Peyer's patch (tissue), 4 donors: ENCODE results near the gene MAP4K1. TPM values are rescaled to one million over a fixed set of nuclear protein-coding genes. Genes with fewer than 3 reads are reported as not detected.

Source experiments
- DNase-seq, 3 donors: peaks; one replicate each; pipeline ENCODE4 v3.0.0-alpha.2; 2017 to 2019
- H3K27ac ChIP-seq, 4 donors: fragments of 200-600 bp; sonication (generic); one replicate each; pipeline ENCODE4 v1.5.1; 2016 to 2019
- H3K27me3 ChIP-seq, 2 donors: fragments of 200-600 bp; sonication (generic); one replicate each; pipeline ENCODE4 v1.5.1; 2019
- H3K36me3 ChIP-seq, 3 donors: fragments of 200-600 bp; sonication (generic); one replicate each; pipeline ENCODE4 v1.5.1; 2016 to 2019
- H3K4me1 ChIP-seq, 4 donors: fragments of 200-600 bp; sonication (generic); one replicate each; pipeline ENCODE4 v1.5.1; 2016 to 2019
- H3K4me3 ChIP-seq, 4 donors: fragments of 200-600 bp; sonication (generic); 1 replicate in 3 of 4; 2 replicates in 1 of 4; pipeline ENCODE4 v1.5.1; 2016 to 2019; ENCODE audit warnings: mild to moderate bottlenecking in 1 of 4
- H3K9me3 ChIP-seq, 4 donors: fragments of 200-600 bp; sonication (generic); one replicate each; pipeline ENCODE4 v1.5.1; 2016 to 2019; ENCODE audit warnings: mild to moderate bottlenecking in 1 of 4
- POLR2A ChIP-seq, 2 donors: fragments of 450-650 bp; IDR thresholded peaks; one replicate each; pipeline ENCODE4 v1.5.1; 2017; ENCODE audit warnings: antibody characterized with exemption in 2 of 2, mild to moderate bottlenecking in 2 of 2, moderate library complexity in 2 of 2
- total RNA-seq, 4 donors: library from RNA; depleted of rRNA; stranded (reverse); fragments of >200 nt; gene quantifications; one replicate each; pipeline ENCODE4 v1.1.0, GENCODE V29; 2016
- TF ChIP-seq, protein P1 (sequence below), 6 experiments: fragments of 450-650 bp in 4 of 6; fragments of 200-600 bp in 2 of 6; sonication (generic) in 1 of 6; IDR thresholded peaks; one replicate each; pipeline ENCODE4 v1.5.1; 2017 to 2019; ENCODE audit warnings: antibody characterized with exemption in 6 of 6, mild to moderate bottlenecking in 3 of 6, moderate library complexity in 1 of 6

MAP4K1 gene
- total RNA-seq, 4 donors from 2014 or later: 7.0 to 116 (median 10.4) TPM

- no peaks in the 10 kb centered on the region for H3K27me3 ChIP-seq
- no peaks in the 10 kb centered on the region for H3K9me3 ChIP-seq
- no peak for DNase-seq
- peaks cover 0 to 7% (median 2%) of the 10 kb centered on the region in 4 donors for H3K4me1 ChIP-seq
- H3K27ac ChIP-seq: no peak overlapping the region
- no peaks in the 10 kb centered on the region for H3K36me3 ChIP-seq
- H3K4me3 ChIP-seq: peak overlapping the region in 1 of 4 donors; percentile 29
- TF ChIP-seq POLR2A (IDR thresholded peaks at IDR 0.05): no peak
- TF ChIP-seq, protein P1, sequence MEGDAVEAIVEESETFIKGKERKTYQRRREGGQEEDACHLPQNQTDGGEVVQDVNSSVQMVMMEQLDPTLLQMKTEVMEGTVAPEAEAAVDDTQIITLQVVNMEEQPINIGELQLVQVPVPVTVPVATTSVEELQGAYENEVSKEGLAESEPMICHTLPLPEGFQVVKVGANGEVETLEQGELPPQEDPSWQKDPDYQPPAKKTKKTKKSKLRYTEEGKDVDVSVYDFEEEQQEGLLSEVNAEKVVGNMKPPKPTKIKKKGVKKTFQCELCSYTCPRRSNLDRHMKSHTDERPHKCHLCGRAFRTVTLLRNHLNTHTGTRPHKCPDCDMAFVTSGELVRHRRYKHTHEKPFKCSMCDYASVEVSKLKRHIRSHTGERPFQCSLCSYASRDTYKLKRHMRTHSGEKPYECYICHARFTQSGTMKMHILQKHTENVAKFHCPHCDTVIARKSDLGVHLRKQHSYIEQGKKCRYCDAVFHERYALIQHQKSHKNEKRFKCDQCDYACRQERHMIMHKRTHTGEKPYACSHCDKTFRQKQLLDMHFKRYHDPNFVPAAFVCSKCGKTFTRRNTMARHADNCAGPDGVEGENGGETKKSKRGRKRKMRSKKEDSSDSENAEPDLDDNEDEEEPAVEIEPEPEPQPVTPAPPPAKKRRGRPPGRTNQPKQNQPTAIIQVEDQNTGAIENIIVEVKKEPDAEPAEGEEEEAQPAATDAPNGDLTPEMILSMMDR (IDR thresholded peaks at IDR 0.05): no peak
Measured at GRCh38 chr19:38543286-38543806, 74.4 kb downstream of the MAP4K1 start.

DNA sequence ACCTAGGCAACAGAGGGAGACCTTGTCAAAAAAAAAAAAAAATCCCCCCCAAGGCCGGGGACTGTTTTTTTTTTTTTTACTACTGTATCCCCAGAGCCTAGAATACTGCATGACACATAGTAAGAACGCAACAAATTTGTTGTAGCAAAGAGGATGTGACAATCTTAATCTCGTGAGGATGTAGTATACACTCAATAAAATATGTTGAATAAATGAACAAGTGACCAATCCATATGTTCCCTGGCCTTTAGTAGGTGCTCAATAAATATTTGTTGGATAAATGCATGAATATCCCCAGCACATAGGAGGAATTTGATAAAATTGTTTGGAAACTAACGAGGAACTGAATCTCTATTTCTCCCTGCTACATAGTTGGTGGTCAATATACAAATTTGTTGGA is 75.7 kb downstream of the MAP4K1 start:
- H3K27me3 ChIP-seq: no peaks in the 10 kb centered on the region
- TF ChIP-seq POLR2A (IDR thresholded peaks at IDR 0.05): no peak
- TF ChIP-seq, protein P1 (IDR thresholded peaks at IDR 0.05): no peak
- DNase-seq: no peak
- no peaks in the 10 kb centered on the region for H3K36me3 ChIP-seq
- no peak overlapping the region for H3K4me3 ChIP-seq
- no peak overlapping the region for H3K27ac ChIP-seq
- H3K4me1 ChIP-seq: peaks cover 0 to 7% (median 6%) of the 10 kb centered on the region in 4 donors
- H3K9me3 ChIP-seq: no peaks in the 10 kb centered on the region

- peaks cover 0 to 7% (median 5%) of the 10 kb centered on the region in 4 donors for H3K4me1 ChIP-seq
- H3K27ac ChIP-seq: peak overlapping the region in 1 of 4 donors; percentile 52
- H3K4me3 ChIP-seq: no peak overlapping the region
- no peak for DNase-seq
- no peaks in the 10 kb centered on the region for H3K27me3 ChIP-seq
- H3K36me3 ChIP-seq: no peaks in the 10 kb centered on the region
- no peak for TF ChIP-seq POLR2A (IDR thresholded peaks at IDR 0.05)
- TF ChIP-seq, protein P1 (IDR thresholded peaks at IDR 0.05): no peak
- H3K9me3 ChIP-seq: peaks cover 0 to 6% (median 0%) of the 10 kb centered on the region in 4 donors
Measured at GRCh38 chr19:38539751-38540150, 78.0 kb downstream of the MAP4K1 start.

- H3K27me3 ChIP-seq: no peaks in the 10 kb centered on the region
- peak overlapping the region in 1 of 4 donors; percentile 52 for H3K27ac ChIP-seq
- H3K4me3 ChIP-seq: no peak overlapping the region
- no peak for TF ChIP-seq POLR2A (IDR thresholded peaks at IDR 0.05)
- TF ChIP-seq, protein P1 (IDR thresholded peaks at IDR 0.05): no peak
- peaks cover 0 to 7% (median 0%) of the 10 kb centered on the region in 4 donors for H3K9me3 ChIP-seq
- H3K36me3 ChIP-seq: no peaks in the 10 kb centered on the region
- peaks cover 0 to 6% (median 2%) of the 10 kb centered on the region in 4 donors for H3K4me1 ChIP-seq
- no peak for DNase-seq
Measured at GRCh38 chr19:38538793-38539528, 78.8 kb downstream of the MAP4K1 start.

DNA sequence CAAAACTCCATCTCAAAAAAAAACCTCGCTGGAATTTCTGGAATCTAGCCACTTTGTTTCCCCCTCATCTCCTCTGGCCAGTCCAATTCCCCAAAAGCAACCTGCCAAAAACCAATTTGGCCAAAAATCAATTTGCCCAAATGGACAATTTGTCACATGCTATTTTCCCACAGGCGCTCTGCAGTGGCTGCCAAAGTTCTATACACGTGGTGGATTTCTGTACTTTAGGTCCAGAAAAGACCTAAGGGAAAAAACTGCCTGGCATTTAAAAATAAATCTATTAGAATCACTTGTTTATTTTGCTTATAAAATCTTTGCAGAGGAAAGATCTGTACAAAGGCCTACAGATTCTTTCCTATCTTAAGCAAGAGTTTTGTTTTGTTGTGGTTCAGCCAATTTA is 79.4 kb downstream of the MAP4K1 start:
- H3K27ac ChIP-seq: peak overlapping the region in 3 of 4 donors; percentile 29 to 52 (median 43)
- no peaks in the 10 kb centered on the region for H3K36me3 ChIP-seq
- TF ChIP-seq, protein P1 (IDR thresholded peaks at IDR 0.05): no peak
- no peak for TF ChIP-seq POLR2A (IDR thresholded peaks at IDR 0.05)

More for the DNA sequence above, 79.4 kb downstream of the MAP4K1 start:
- peaks cover 0 to 7% (median 0%) of the 10 kb centered on the region in 4 donors for H3K9me3 ChIP-seq
- no peak for DNase-seq
- H3K27me3 ChIP-seq: no peaks in the 10 kb centered on the region
- H3K4me1 ChIP-seq: peaks cover 0 to 6% (median 2%) of the 10 kb centered on the region in 4 donors
- no peak overlapping the region for H3K4me3 ChIP-seq

Other genes starting within 250 kb of the MAP4K1 start
- 100 to 1,000 TPM; 118 to 211 (median 164) TPM for gene PSMD8, start 243.4 kb downstream of the MAP4K1 start, total RNA-seq
- gene GGN, start 229.9 kb downstream of the MAP4K1 start, total RNA-seq: 10 to 100 TPM in 1 of 4 donors, 1 to 10 TPM in 3; 2.5 to 10.1 (median 6.2) TPM
- 1 to 10 TPM in 2 of 4 donors, under 1 TPM in 1, not detected in 1; 0.88 to 5.9 (median 2.4) TPM for gene SPRED3, start 229.3 kb downstream of the MAP4K1 start, total RNA-seq
- 10 to 100 TPM; 28.9 to 76.8 (median 48.1) TPM for gene FAM98C, start 214.9 kb downstream of the MAP4K1 start, total RNA-seq
- gene RASGRP4, start 191.7 kb downstream of the MAP4K1 start, total RNA-seq: 1 to 10 TPM in 2 of 4 donors, under 1 TPM in 2; 0.70 to 9.1 (median 1.7) TPM
- 1 to 10 TPM in 3 of 4 donors, under 1 TPM in 1; 0.35 to 4.6 (median 3.4) TPM for gene RYR1, start 184.3 kb downstream of the MAP4K1 start, total RNA-seq
- gene EIF3K, start 1.2 kb upstream of the MAP4K1 start, total RNA-seq: 100 to 1,000 TPM; 314 to 442 (median 369) TPM
- gene ACTN4, start 29.7 kb upstream of the MAP4K1 start, total RNA-seq: 1,000 to 10,000 TPM in 1 of 4 donors, 100 to 1,000 TPM in 3; 360 to 1,049 (median 814) TPM
- gene CAPN12, start 126.5 kb upstream of the MAP4K1 start, total RNA-seq: 10 to 100 TPM in 1 of 4 donors, 1 to 10 TPM in 3; 5.8 to 56.8 (median 6.4) TPM
- gene LGALS7, start 155.6 kb upstream of the MAP4K1 start, total RNA-seq: not detected
- not detected for gene LGALS7B, start 171.2 kb upstream of the MAP4K1 start, total RNA-seq
- 1,000 to 10,000 TPM; 1,215 to 4,170 (median 2,579) TPM for gene LGALS4, start 195.0 kb upstream of the MAP4K1 start, total RNA-seq
- 100 to 1,000 TPM; 138 to 276 (median 156) TPM for gene ECH1, start 213.8 kb upstream of the MAP4K1 start, total RNA-seq
- 100 to 1,000 TPM; 149 to 229 (median 186) TPM for gene HNRNPL, start 232.0 kb upstream of the MAP4K1 start, total RNA-seq